ENCODE measurements around the gene SPATA3.

SPATA3 gene

GRCh38 chr2:230995821-230996220, at the start of gene SPATA3:
TSS of gene SPATA3 (plus strand) at chr2:230996121. CDS start at chr2:230996234, 113 bp downstream.
- DNase-seq (ENCODE audit: low read depth in 2 of 2), result no peak

GRCh38 chr2:230946429-230947234, 49.3 kb upstream of the SPATA3 start:
- no peak for DNase-seq (ENCODE audit: low read depth in 2 of 2)

- no peak for DNase-seq (ENCODE audit: low read depth in 2 of 2)
These were observed 48.7 kb upstream of the SPATA3 start for GRCh38 chr2:230947235-230947576.

GRCh38 chr2:230947908-230948365, 48.0 kb upstream of the SPATA3 start:
- DNase-seq (ENCODE audit: low read depth in 2 of 2), result no peak

GRCh38 chr2:230949966-230950873, 45.7 kb upstream of the SPATA3 start:
- DNase-seq (ENCODE audit: low read depth in 2 of 2), result no peak

GRCh38 chr2:230950874-230951339, 45.0 kb upstream of the SPATA3 start:
- DNase-seq (ENCODE audit: low read depth in 2 of 2), result no peak

GRCh38 chr2:230951396-230951795, 44.5 kb upstream of the SPATA3 start:
- DNase-seq (ENCODE audit: low read depth in 2 of 2), result no peak

GRCh38 chr2:230952226-230952956, 43.5 kb upstream of the SPATA3 start:
- DNase-seq (ENCODE audit: low read depth in 2 of 2), result no peak

- DNase-seq (ENCODE audit: low read depth in 2 of 2), result no peak
These were observed 42.1 kb upstream of the SPATA3 start for GRCh38 chr2:230953845-230954244.

- DNase-seq (ENCODE audit: low read depth in 2 of 2), result no peak
These were observed 41.2 kb upstream of the SPATA3 start for GRCh38 chr2:230954746-230955145.

- no peak for DNase-seq (ENCODE audit: low read depth in 2 of 2)
These were observed 40.7 kb upstream of the SPATA3 start for GRCh38 chr2:230955163-230955737.

- no peak for DNase-seq (ENCODE audit: low read depth in 2 of 2)
These were observed 38.8 kb upstream of the SPATA3 start for GRCh38 chr2:230956827-230957755.

GRCh38 chr2:230957756-230958391, 38.0 kb upstream of the SPATA3 start:
- DNase-seq (ENCODE audit: low read depth in 2 of 2), result no peak

- DNase-seq (ENCODE audit: low read depth in 2 of 2), result no peak
These were observed 36.8 kb upstream of the SPATA3 start for GRCh38 chr2:230958820-230959756.

- no peak for DNase-seq (ENCODE audit: low read depth in 2 of 2)
These were observed 35.9 kb upstream of the SPATA3 start for GRCh38 chr2:230960026-230960425.

GRCh38 chr2:230961091-230961491, 34.8 kb upstream of the SPATA3 start:
- DNase-seq (ENCODE audit: low read depth in 2 of 2), result no peak

GRCh38 chr2:230964136-230964730, 31.7 kb upstream of the SPATA3 start:
- no peak for DNase-seq (ENCODE audit: low read depth in 2 of 2)

- no peak for DNase-seq (ENCODE audit: low read depth in 2 of 2)
These were observed 28.8 kb upstream of the SPATA3 start for GRCh38 chr2:230967113-230967512.
